ENCODE measurements around the gene GGACT.
"Not testable (repeated sequence)": the region's sequence is repeated elsewhere in the genome, so short reads cannot be mapped to it uniquely, and the experiment has no call there.

The GGACT gene

GRCh38 chr13:100527644-100528043 lies 60.9 kb downstream of the GGACT start:
- no peak for DNase-seq

- DNase-seq = no peak
Measured at GRCh38 chr13:100526318-100527000, 62.1 kb downstream of the GGACT start.

DNA sequence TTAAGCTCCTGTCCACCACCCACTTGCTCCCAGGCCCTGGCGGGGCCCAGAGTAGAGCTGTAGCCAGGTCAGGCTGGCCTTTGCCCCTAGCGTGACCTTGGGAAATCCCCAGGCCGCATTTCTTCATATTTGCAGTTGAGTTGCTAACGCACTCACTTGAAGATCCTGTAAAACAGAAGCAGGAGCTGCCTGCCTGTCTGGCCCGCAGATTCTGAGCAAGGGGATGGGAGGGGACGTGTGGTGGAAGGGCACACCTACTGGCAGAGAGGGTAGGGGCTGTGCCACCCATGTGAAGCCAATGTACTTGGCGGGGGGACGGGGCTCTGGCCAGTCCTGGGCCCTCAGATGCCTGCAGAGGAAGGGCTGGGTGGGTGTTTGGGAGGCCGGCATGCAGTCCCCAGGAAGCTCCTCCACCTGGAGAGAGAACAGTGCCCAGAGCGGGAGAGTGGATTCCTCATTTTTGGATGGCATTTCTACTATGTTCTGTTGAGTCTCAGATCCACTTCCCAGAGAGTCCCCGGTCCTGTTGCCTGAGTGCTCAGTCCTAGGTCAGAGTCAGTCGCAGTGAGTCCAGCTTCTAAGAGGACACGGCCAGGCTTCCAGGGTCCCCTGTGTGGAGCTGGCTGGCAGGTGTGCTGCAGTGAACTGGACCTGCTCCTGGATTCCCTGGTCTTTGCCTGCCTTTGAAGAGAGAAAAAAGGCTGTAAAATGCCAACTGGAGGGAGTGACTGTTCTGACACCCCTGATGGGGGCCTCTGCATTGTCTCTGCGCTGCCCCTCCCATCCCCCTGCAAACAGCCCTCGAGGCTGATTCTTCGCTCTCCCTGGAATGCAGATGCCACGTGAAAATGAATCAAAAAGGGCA lies 62.9 kb downstream of the GGACT start:
- DNase-seq = no peak

DNA sequence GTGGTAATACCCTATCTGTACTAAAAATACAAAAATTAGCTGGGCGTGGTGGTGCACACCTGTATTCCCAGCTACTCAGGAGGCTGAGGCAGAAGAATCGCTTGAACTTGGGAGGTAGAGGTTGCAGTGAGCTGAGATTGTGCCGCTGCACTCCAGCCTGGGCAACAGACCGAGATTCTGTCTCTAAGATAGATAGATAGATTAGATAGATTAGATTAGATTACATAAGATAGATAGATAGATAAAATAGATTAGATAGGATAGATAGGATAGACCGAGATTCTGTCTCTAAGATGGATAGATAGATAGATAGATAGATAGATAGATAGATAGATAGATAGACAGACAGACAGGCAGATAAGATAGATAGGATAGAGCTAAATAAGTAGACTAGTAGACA lies 63.9 kb downstream of the GGACT start:
- not testable (repeated sequence) for DNase-seq

DNA sequence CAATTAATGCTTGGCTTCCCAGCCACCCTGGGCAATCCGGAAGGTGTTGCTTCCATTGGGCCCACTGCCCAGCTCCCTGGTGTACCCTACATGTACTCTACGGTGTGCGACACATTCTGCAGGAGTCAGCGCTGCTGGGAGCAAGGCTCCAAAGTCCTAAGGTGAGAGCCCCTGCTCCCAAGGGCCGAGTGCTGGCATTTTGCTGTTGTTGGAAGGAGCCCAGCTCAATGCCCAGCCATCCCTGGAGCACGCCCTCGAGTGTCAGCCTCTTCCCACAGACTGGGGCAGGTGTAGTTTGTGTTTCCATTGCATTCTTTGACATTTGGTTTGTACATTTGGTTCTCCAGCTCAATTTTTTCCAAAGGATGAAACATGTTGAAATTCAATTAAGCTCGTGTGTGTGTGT lies 64.6 kb downstream of the GGACT start:
- no peak for DNase-seq

DNA sequence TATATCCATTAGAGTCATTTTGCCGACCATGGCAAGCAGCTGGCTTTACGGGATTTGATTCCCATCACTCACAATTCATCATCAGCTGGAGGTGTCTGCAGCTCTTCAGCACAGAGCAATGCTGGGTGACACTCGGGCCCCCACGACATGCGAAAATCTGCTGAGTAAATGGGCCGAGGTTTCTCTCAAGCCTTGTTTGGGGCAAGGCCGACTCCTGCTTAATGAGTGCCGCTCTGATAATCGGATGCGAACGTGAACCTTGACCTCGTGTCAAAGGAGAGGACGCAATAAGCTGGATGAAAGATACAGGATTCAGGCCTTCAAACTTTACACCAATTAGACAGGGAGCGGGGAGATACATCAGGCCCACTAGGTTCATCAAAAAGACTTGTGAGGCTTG lies 65.2 kb downstream of the GGACT start:
- no peak for DNase-seq

- no peak for DNase-seq
Measured at GRCh38 chr13:100522618-100523309, 65.8 kb downstream of the GGACT start.

DNA sequence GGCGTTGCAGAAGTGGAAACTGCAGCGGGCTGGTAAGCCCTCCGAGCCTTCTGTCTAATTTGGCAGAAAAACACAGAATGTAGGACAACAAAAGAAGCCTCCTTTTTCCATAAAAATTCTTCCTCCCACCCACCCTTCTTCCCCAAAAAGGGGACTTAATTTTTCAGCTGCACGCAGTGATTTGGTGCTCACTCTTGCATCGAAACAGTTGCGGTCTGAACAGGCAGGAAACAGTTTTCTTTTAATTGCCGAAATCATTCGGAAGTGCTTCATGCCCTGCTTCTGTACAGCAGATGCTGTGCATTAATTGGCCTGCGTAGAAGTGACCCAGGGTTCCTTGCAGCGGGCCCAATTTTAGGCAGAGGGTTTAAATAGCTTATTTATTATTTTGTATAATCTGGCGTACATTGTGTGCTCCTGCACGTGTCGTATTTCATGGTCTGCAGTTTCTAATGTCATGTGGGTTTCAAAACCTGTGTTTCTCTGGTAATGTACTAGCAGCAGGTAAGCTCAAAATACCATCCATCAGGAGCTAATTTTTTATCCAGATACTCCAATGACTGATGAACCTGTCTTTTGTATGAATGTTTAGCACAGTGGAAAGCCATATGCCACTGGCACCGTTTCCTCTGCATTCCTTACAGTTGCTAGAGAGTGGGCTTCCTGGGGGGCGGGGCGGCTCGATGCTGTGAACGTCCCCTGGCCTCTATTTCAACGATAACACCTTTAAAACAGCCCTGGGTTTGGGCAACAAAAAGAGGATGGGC lies 66.6 kb downstream of the GGACT start:
- DNase-seq = no peak

- DNase-seq = no peak
Measured at GRCh38 chr13:100520936-100521850, 67.4 kb downstream of the GGACT start.

- no peak for DNase-seq
Measured at GRCh38 chr13:100519626-100520025, 69.0 kb downstream of the GGACT start.

DNA sequence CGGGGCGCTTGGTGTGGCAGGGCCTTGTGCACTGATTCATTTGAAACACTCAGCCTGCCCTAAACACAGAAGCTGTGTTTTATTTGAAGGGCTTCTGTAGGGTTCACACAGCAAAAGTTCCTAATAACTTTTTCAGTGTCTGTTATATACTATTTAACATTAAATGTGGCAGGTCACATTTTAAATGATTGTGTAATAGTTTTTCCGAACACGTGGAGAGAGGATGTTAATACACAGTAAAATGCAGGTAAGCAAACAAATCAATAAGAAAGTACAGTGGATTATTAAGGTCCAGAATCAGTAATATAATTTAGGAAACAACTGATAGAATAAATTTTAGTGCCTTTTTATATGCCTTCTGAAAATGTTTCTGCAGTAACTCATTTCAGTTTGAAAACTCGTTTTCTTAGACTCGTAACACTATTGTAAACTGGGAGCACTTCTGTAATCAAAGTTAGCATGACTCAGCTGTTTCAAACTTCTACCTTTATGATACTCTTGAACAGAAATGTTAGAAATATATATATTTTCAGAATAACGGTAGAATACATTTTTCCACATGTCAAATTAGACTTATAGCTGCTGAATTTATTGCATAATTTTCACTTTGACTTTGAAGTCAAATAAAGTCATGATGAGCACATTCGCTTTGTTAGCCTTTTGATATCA lies 70.1 kb downstream of the GGACT start:
- no peak for DNase-seq

DNA sequence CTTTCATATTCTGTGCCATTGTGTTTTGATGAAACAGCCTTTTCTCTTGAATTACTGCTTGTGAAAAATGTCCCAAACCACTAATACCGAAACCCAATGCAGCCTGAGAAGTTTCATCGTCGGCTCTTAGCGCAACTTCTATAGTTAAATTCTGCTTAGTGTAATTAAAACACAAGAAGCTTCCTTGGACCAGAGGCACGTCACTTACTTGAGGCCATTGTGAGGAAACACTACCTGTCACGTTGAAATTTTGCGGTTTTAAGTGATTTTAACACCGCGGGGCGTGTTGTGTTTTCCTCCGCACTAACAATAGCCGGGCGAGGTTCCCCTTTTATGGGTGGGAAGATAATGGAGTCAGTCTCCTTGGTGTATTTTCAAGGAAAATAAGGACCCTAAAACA lies 70.9 kb downstream of the GGACT start:
- no peak for DNase-seq

DNA sequence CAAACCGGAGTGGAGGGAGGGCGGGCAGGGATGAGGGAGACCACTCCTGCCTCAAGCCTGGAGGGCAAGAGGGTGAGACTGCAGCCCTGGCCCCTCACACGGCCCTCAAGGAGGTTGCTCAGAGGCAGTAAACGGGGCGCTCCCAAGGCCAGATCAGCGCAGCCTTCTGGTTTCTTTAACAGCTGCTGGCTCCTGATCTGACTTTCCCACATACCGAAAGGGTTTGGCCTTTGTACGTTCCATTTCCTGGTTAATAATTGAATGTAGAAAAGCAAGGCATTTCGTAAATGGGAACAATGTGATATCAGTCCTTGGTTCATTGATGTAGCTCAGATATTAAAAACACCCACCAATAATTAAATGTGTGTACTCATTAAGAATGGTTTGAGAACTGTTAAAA lies 71.5 kb downstream of the GGACT start:
- DNase-seq = no peak

DNA sequence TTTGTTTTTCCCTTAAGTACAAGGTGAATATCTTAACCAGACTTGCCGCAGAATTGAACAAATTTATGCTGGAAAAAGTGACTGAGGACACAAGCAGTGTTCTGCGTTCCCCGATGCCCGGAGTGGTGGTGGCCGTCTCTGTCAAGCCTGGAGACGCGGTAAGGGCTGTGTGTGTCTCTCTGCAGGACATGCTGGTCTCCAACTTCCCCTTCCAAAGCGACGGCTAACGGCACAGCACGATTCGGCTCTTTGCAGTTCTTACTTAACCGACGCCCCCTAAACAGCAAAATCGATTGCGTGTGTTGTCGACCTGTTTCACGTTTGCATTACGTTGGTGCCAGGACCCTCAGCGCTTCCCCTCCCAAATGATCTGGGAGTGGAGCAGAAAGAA lies 73.2 kb downstream of the GGACT start:
- DNase-seq = no peak

DNA sequence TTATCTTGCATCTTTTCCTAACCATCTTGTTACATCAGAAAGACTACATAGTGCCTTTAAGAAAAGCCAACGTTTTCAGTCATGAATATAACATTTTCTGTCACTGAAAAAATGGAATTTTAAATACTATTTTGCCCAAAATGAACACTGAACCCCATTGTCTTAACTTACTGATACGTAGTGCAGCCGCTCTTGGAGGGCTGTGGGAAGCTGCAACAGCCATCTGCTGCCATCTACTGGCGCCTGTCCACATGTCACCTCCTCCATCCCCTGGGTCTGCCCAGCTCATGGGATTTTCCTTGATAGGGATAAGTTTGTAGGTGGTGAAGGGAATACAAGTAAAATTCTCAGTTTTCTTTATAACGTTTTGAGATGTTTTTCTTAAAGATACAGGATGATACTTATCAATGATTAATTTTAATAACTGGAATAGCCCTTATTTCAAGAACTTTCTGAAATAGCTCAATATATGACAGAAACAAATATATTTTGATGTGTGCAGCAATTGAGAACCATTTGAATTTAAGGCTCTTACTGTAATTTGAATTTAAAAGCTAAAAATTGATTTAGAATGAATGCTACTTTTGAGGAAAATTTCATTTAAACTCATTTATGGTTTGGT lies 73.7 kb downstream of the GGACT start:
- DNase-seq = peak; percentile 31 to 85

DNA sequence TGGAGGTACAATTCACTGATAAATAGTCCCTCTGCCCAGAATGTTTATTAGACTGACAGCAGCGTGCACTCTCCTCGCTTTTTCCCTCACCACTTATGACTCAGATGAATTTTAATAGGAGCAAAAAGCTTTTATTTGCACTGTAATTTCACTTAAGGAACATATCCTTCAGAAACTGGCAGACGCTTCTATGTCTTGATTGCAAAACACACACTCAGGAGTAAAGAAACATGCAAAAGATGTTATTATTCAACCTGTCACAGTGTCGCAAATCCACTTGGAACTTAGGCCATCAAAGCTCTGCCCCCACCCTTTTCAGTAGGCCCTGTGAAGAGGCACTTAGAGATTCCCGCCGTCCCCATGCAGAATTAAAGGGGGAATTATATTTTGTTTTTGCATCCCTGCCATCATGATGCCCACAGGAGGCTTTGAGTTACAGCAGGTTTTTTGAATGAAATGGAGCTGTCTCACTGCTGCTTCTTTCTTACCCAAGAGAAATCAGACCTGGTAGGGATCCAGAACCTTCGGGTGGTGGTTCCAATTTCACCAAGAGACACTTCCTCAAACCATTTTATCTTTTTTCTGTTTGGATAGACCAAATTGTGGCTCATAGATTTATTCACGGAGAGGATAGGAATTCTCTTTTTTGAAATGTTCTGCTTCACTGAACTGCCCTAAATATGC lies 74.5 kb downstream of the GGACT start:
- DNase-seq = no peak

DNA sequence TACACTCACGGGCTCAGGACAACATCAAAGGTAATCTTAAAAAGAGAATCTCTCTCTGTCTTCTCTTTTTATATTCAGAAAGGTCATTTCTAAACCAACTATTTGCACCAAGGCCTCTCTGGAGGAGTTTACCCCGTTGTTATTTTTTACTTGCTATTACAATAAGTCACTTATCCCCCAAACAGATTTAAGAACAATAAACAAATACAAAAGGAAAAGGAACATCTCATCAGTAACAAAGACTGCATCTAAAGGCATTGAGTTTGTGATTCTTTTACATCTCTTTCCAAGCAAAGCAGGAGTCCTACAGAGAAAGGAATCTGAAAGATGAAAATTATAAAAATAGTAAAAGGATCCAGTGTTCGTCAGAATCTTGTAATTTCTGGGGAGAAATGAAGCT lies 75.4 kb downstream of the GGACT start:
- no peak for DNase-seq

DNA sequence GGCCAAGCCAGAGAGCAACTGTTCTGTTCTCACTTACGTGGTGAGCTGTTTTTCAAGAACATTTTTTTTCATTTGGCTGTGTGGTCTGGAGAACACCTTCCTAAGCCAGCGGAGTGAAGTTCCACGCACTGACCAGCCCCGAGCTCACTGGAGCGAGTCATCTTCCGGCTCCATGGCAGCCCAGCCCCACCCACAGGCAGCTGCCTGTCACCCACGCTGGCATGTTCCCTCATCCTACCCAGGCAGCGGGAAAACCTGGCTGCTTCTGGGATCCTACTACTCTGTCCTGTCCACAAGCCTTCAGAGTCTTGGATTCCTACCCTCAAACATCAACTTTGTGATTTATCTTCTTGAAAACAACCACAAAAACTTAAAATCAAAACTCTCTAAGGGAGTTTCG lies 76.2 kb downstream of the GGACT start:
- no peak for DNase-seq

GRCh38 chr13:100511466-100511865 lies 77.1 kb downstream of the GGACT start:
- no peak for DNase-seq
